GM19372 (cell line): ENCODE data around the gene LRRC4C.
"Not testable (repeated sequence)": the region's sequence is repeated elsewhere in the genome, so short reads cannot be mapped to it uniquely, and the experiment has no call there.

Experiments used
- ATAC-seq: cut with Tn5 transposase; IDR thresholded peaks from one replicate; pipeline ENCODE4 v1.9.1; 2021; ENCODE audit warnings: mild to moderate bottlenecking, low read depth, moderate library complexity; ENCODE audit not compliant: unreplicated experiment

LRRC4C gene

GRCh38 chr11:40569947-40570531, 889.4 kb downstream of the LRRC4C start:
- no peak for ATAC-seq

GRCh38 chr11:40567392-40567791, 892.1 kb downstream of the LRRC4C start:
- ATAC-seq: no peak

- no peak for ATAC-seq
Observed at GRCh38 chr11:40544162-40544561, 915.3 kb downstream of the LRRC4C start.

GRCh38 chr11:40542821-40543220, 916.6 kb downstream of the LRRC4C start:
- ATAC-seq: no peak

GRCh38 chr11:40537734-40538133, 921.7 kb downstream of the LRRC4C start:
- ATAC-seq: no peak

- ATAC-seq: not testable (repeated sequence)
Observed at GRCh38 chr11:40522080-40522479, 937.4 kb downstream of the LRRC4C start.

- no peak for ATAC-seq
Observed at GRCh38 chr11:40517122-40517521, 942.3 kb downstream of the LRRC4C start.

GRCh38 chr11:40514124-40514523, 945.3 kb downstream of the LRRC4C start:
- ATAC-seq: no peak

- ATAC-seq: no peak
Observed at GRCh38 chr11:40513281-40513680, 946.2 kb downstream of the LRRC4C start.

- no peak for ATAC-seq
Observed at GRCh38 chr11:40508303-40508702, 951.1 kb downstream of the LRRC4C start.

GRCh38 chr11:40506226-40506625, 953.2 kb downstream of the LRRC4C start:
- ATAC-seq: no peak

- no peak for ATAC-seq
Observed at GRCh38 chr11:40491341-40491740, 968.1 kb downstream of the LRRC4C start.

GRCh38 chr11:40467771-40468170, 991.7 kb downstream of the LRRC4C start:
- no peak for ATAC-seq

GRCh38 chr11:40445391-40445790, 1014.1 kb downstream of the LRRC4C start:
- ATAC-seq: no peak

- no peak for ATAC-seq
Observed at GRCh38 chr11:40444151-40444550, 1015.3 kb downstream of the LRRC4C start.

- ATAC-seq: no peak
Observed at GRCh38 chr11:40435344-40435743, 1024.1 kb downstream of the LRRC4C start.

- no peak for ATAC-seq
Observed at GRCh38 chr11:40434926-40435325, 1024.5 kb downstream of the LRRC4C start.

- ATAC-seq: no peak
Observed at GRCh38 chr11:40432358-40432757, 1027.1 kb downstream of the LRRC4C start.

- ATAC-seq: no peak
Observed at GRCh38 chr11:40425168-40425567, 1034.3 kb downstream of the LRRC4C start.

- no peak for ATAC-seq
Observed at GRCh38 chr11:40421208-40421981, 1038.1 kb downstream of the LRRC4C start.

- ATAC-seq: no peak
Observed at GRCh38 chr11:40417627-40418026, 1041.8 kb downstream of the LRRC4C start.

GRCh38 chr11:40407355-40407754, 1052.1 kb downstream of the LRRC4C start:
- no peak for ATAC-seq
